GM13976 (cell line): Measurements from ENCODE around the gene KLC4.
A peak's percentile ranks its signal among the peaks of the same experiment; 100 is the strongest.

Experiments used
- DNase-seq: peaks from one replicate; pipeline ENCODE4 v3.0.0; 2012; ENCODE audit warnings: low spot score
- in situ Hi-C: fragments of 300-500 bp; cut with MboI; formaldehyde crosslinking; loops from one replicate; pipeline ENCODE4 v1.12.0; 2022; ENCODE audit warnings: low sequenced_read_pairs, mixed read lengths, inconsistent platforms; ENCODE audit not compliant: unreplicated experiment
- TF ChIP-seq, protein P1 (sequence below): IDR thresholded peaks from 2 replicates; pipeline ENCODE4 v1.5.1; 2012; ENCODE audit warnings: borderline replicate concordance, mild to moderate bottlenecking; ENCODE audit not compliant: insufficient read depth; ENCODE audit errors: extremely low read depth, missing control alignments, control extremely low read depth

The KLC4 gene

DNA sequence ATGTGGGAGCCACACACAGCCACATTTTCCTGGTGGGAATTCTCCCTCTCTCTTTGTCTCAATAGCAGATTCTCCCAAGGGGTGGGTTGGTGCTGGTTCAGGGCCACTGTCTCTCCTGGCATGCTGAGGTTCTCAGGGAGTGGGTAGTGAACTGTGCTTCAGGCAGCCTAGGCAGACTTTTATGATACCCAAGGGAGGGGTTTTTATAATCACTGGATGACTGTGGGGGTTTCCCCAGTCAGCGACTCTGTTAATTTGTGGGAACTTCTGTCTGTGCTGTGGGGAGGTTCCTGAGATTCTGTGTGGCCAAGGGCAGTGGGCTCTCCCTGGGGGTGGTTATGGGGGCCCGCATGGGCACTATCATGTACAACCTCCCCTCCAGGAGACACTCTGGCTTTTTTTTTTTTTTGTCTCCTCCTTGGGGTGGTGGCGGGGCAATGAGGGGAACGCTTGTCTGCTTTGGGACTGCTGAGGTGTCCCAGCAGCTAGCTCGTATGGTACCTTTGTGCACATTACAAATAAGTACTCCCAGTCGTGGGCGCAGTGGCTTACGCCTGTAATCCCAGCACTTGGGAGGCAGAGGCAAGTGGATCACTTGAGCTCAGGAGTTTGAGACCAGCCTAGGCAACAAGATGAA lies 26.7 kb downstream of the KLC4 start:
- TF ChIP-seq, protein P1, sequence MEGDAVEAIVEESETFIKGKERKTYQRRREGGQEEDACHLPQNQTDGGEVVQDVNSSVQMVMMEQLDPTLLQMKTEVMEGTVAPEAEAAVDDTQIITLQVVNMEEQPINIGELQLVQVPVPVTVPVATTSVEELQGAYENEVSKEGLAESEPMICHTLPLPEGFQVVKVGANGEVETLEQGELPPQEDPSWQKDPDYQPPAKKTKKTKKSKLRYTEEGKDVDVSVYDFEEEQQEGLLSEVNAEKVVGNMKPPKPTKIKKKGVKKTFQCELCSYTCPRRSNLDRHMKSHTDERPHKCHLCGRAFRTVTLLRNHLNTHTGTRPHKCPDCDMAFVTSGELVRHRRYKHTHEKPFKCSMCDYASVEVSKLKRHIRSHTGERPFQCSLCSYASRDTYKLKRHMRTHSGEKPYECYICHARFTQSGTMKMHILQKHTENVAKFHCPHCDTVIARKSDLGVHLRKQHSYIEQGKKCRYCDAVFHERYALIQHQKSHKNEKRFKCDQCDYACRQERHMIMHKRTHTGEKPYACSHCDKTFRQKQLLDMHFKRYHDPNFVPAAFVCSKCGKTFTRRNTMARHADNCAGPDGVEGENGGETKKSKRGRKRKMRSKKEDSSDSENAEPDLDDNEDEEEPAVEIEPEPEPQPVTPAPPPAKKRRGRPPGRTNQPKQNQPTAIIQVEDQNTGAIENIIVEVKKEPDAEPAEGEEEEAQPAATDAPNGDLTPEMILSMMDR = no peak
- in situ Hi-C loops = no loop called here
- DNase-seq = peak; percentile 79

DNA sequence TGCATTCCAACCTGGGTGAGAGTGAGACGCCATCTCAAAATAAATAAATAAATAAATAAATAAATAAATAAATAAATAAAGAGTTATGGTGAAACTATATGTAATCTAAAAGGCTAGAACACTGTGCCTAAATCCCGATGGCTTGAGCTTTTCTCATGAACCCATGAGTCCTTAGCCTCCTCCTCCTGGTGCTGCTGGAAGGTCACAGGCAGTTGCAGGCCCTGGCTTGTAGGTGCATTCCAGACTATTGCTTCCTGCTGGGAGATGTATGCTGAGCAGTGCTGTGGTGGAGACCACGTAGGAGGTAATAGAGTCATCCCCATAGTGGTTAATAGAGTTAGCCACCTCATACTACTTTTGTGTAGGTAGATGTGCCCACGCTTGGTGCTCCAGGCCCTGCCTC lies 29.2 kb downstream of the KLC4 start:
- no peak for DNase-seq
- in situ Hi-C loops = no loop called here
- TF ChIP-seq, protein P1 = no peak

DNA sequence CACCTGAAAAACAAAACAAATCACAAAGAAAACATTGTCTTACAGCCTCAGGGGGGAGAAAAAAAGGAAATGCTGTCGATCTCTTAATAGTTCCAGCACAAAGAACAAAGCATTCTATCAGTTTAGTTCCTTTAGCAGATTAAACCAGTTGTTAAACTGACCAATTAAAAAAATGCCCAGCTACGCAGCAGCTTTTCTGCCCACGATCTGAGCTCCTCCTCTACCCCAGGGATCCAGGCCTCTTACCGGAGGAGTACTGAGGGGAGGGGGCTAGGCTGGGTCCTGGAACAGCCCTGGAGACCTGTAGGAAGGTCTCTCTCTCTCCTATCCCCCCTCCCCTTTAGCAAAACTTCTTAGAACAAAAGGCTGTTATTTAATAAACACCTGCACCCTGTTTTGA lies 30.0 kb downstream of the KLC4 start:
- TF ChIP-seq, protein P1 = no peak
- in situ Hi-C loops = no loop called here
- DNase-seq = no peak

DNA sequence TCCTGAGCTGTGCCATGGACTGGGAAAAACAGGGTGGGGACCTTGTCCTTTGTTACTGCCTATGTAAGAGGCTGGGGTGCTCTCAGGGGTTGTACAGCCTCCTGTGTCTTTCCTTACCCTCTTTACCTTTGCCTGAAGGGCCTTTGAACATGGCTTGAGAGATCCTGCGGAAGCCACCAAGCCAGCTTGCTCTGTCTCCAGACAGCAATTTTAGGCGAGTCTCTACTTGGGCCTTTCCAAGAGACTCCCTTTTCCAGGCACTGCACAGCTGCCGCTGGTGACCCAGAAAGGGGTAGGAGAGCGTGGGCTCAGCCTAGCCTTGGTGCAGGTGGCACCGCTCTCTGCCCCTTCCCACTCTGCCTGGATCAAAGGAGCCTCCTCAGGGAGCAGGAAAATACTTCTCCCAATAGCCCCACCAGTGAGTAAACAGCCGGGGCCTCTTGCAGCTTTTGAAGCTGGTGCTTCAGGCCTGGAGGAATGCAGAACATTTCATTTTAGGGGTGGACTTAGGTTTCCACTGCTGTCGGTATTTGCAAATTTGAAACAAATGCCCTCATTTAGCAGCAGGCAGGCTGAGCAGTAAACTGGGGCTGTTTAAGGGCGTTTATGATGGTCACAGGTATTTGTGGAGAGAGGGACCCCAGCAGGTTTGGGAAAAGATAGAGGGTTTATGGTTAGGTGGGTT lies 30.6 kb downstream of the KLC4 start:
- in situ Hi-C loops = no loop called here
- DNase-seq = no peak

DNA sequence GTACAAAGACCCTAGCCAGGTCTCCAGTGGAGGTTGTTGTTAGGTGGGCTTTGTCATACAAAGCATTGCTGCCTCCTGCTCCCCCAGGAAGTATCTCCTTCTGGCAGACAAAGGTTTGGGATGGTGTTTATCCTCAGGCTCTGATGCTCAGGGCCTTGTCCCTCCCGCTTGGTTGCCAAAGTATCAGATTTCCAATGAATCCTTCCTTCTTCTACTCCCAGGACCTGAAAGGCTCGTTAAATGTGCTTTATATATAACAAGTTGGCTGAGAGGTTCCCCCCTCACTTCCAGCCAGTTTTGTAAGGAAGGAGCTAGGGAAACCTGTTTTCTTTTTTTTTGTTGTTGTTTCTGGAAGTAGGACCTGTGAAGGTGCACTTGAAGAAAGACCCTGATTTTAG lies 31.1 kb downstream of the KLC4 start:
- in situ Hi-C loops = no loop called here
- no peak for DNase-seq
- TF ChIP-seq, protein P1 = no peak

More for the DNA sequence above, 30.6 kb downstream of the KLC4 start:
- TF ChIP-seq, protein P1 = no peak

DNA sequence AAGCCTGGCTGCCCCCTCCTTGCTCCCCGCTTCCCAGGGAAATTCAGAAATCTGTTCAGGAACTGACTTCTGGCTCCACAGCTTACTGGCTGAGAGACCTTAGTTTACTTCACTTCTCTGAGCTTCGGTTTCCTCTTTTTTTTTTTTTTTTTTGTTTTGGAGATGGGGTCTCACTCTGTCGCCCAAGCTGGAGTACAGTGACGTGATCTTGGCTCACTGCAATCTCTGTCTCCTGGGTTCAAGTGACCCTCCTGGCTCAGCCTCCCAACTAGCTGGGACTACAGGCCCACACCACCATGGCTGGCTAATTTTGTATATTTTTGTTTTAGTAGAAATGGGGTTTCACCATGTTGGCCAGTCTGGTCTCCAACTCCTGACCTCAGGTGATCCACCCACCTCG lies 31.6 kb downstream of the KLC4 start:
- TF ChIP-seq, protein P1 = no peak
- no peak for DNase-seq
- in situ Hi-C loops = no loop called here
